GM10248 (cell line): ENCODE data around the gene TBX18.

Experiments
- CTCF ChIA-PET: fragments of 300-600 bp; sonication (Branson Sonifier 250); formaldehyde crosslinking; extraction: SDS; loops from one replicate; lab custom pipeline; 2021; ENCODE audit warnings: antibody characterized with exemption; lab: Yijun Ruan, JAX
- POLR2A ChIA-PET: fragments of 350-650 bp; sonication (Branson Sonifier 250); formaldehyde crosslinking; extraction: SDS; loops from one replicate; lab custom pipeline; 2020; ENCODE audit warnings: antibody characterized with exemption; lab: Yijun Ruan, JAX
- DNase-seq: peaks from one replicate; pipeline ENCODE4 v3.0.0; 2012; ENCODE audit errors: extremely low spot score
- CTCF ChIP-seq: IDR thresholded peaks from 2 replicates; pipeline ENCODE4 v1.5.1; 2012; ENCODE audit warnings: mild to moderate bottlenecking, low read depth; ENCODE audit errors: extremely low read depth, missing control alignments, control extremely low read depth

Gene TBX18

DNA sequence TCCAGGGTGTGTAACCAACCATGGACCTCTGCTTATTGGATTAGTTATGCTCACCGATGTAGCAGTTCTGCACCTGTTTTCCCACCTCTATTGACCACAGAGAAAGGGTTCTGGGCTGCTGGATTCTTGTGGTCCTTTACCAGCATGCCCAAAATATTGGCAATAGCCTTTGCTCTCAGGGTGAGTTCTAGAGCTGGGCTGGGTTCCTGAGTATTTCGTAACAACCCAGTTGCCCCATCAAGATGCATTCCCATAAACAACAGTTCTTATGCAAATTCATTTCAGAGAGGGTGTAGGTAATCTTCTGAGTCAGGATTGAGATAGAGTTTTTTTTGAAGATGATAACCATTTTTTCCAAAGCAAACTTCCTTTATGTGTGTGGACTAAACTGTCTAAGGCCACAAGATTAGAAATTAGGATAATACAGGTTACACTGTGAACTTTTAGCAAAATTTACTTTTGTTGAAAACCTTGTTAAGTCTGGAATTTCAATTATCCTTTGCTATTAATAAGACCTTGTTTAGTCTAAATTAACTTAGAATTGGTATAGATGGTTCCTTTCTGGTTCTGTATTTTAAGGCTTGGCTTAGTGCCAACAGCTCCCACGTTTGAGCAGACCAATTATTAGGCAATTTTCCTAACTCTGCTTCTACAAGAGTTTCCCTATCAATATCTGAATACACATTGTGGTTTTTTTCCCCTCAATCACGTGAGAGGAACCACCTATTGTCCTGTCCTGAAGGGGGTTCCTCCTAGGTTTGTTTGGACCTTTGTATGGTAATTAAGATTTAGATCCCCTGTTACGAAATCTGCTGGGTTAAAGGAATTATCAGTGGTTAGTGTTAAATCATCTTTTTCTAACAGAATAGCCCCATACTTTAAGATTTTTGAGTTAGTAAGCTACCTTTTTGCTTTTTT lies 46.1 kb downstream of the TBX18 start:
- CTCF ChIA-PET = no interaction called here
- no peak for TF ChIP-seq CTCF
- no peak for DNase-seq
- POLR2A ChIA-PET = no interaction called here

DNA sequence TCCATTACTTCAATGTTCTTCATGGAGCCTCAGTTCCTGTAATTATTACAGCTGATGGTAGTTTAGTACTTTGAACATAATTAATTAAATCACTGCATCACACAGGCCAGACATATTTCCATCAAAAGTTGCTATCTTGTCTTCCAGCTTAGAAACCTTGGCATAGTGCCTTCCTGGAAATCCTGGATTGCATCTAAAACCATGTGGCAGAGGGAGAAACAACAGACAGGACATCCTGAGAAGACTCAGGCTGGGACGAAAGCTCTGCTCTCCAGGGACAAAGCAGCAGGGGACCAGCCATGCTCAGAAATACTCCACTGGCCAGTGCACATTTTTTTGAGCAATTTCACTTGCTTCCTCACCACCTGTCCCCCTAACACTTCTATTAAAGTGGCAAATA lies 55.3 kb downstream of the TBX18 start:
- ChIA-PET CTCF (interaction anchor here (1.8 kb wide), 1 partner anchor 13 kb away, joined by 3 read pairs; no protein-coding TSS in a partner anchor), POLR2A (no interaction called here)
- no peak for DNase-seq
- TF ChIP-seq CTCF = no peak

DNA sequence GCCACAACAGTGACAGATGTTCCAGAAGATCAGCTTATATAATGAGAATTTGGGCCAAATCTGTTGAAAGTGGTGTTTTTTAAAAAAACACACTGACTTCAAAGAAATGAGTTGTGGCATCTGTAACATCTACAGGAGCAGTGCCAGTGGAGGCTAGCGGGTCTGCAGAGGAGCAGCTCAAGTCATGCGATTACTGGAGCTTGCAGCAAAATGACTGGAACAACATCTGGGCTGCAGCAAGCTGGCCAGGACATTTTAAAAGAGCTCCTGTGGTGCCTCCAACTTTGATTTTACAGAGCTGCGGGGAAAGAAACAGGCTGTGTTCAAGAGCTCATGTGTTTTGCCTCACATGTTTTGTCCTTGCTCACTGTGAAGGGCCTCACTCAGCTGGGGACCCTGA lies 57.2 kb downstream of the TBX18 start:
- POLR2A ChIA-PET = no interaction called here
- no peak for TF ChIP-seq CTCF
- no peak for DNase-seq
- CTCF ChIA-PET = interaction anchor here (2.0 kb wide), 1 partner anchor 10 kb away, joined by 6 read pairs; no protein-coding TSS in a partner anchor

GRCh38 chr6:84696166-84696565 lies 68.2 kb downstream of the TBX18 start:
- no peak for TF ChIP-seq CTCF
- CTCF ChIA-PET = interaction anchor here (1.0 to 1.7 kb wide), 3 partner anchors 14 to 32 kb away, joined by 3 to 6 read pairs (median 3); no protein-coding TSS in a partner anchor
- no peak for DNase-seq
- POLR2A ChIA-PET = no interaction called here

DNA sequence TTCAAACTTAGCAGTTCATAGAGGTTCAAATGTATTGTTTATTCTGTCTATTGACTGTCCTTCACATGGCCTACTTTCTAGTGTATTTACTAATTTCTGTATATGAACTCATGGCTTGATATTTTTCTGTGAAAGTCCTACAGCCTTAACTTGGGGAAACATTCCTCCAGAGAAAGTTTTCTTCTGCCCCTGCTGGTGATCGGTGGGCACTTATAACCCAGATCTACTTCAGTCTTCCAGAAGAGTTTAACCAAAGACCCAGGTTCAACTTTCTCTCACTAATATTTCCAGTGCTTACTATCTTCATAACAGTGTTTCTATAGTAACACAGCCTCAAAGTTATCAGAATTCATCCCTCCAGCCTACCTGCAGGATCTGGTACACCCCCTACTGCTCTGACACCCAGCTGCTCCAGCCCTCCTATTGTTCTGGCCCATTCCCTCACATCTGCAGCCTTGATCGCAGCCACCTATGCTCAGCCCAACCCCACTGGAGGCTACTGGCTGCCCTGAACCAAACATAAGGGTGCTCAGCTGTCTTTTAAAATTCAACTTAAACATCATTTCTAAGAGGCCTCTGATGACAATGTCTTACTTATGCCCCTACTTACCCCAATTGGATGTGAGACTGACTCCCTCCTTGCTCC lies 72.3 kb downstream of the TBX18 start:
- ChIA-PET POLR2A (no interaction called here), CTCF (no interaction called here)
- TF ChIP-seq CTCF = no peak
- DNase-seq = no peak

DNA sequence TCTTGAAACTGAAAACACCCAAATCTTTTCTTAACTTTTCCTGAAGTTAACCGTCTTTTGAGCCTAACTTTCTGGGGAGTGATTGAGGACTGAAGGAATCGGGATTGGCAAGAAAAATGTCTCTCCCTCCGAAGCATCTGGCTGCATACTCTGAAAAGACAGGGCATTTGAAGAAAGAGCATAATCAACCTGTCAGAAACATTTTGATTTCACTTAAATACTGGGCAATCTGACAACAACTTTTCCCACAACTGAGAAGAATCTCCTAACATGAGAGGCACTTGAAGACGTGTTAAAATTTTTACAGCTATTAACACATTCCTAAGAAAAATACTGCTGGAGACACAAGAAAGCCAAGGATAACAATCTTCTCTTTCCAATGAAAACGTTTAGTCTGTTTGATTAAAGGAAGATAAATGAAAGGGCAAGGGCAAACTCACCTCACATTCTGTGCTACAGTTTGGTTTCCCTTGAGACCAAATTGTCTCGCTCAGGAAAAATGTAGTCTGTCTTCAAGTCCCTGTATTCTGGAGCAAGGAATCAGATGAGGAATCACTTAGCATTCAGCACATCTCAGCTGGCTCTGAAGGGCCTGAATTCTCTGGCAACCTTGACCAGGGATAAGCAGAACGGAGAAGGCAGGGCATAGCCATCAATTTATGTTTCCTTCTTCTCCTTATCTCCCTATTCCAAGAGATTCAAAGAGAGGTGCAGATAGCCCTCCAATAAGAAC lies 76.1 kb downstream of the TBX18 start:
- ChIA-PET CTCF (interaction anchor here (1.2 to 1.4 kb wide), 2 partner anchors 10 to 16 kb away, joined by 3 to 6 read pairs; no protein-coding TSS in a partner anchor), POLR2A (no interaction called here)
- no peak for TF ChIP-seq CTCF
- no peak for DNase-seq
